SK-N-SH (cell line): ENCODE data around the gene TMA7. TPM values are rescaled to one million over a fixed set of nuclear protein-coding genes. Genes with fewer than 3 reads are reported as not detected.

Experiments
- CTCF ChIA-PET: fragments of 300-600, 350-600 bp; formaldehyde crosslinking; extraction: SDS; loops from one replicate; lab custom pipeline; 2021; lab: Yijun Ruan, JAX
- POLR2A ChIA-PET: fragments of 350-600 bp; sonication (Branson Sonifier 250); formaldehyde crosslinking; extraction: SDS; loops from one replicate; lab custom pipeline; 2020; ENCODE audit warnings: antibody characterized with exemption, inconsistent platforms; lab: Yijun Ruan, JAX
- DNase-seq: peaks from one replicate; pipeline ENCODE4 v3.0.0; 2012
- H2AFZ ChIP-seq: fragments of 200-600 bp; sonication (generic); 2 replicates; pipeline ENCODE4 v1.8.1; 2016; ENCODE audit warnings: antibody characterized with exemption, mild to moderate bottlenecking, low read depth
- H3F3A ChIP-seq: fragments of 200-600 bp; sonication (generic); replicated peaks from 2 replicates; pipeline ENCODE3; 2016; ENCODE audit warnings: antibody characterized with exemption, mild to moderate bottlenecking; ENCODE audit not compliant: insufficient read depth
- H3K27ac ChIP-seq, 2 experiments: fragments of 200-500 bp in 1 of 2; fragments of 200-600 bp in 1 of 2; sonication (Bioruptor generic) in 1 of 2; sonication (generic), shearing (Covaris generic) in 1 of 2; 2 replicates each; pipeline versions ENCODE4 v1.5.1 to v1.6.1; 2014 to 2016; ENCODE audit warnings: low read depth in 2 of 2, inconsistent platforms in 1 of 2, low read length in 1 of 2, mild to moderate bottlenecking in 1 of 2, mixed read lengths in 1 of 2
- H3K27me3 ChIP-seq: fragments of 200-600 bp; sonication (generic), shearing (Covaris generic); 2 replicates; pipeline ENCODE4 v1.6.1; 2016; ENCODE audit warnings: mixed run types; ENCODE audit not compliant: insufficient read depth
- H3K36me3 ChIP-seq, 2 experiments: fragments of 200-500 bp in 1 of 2; fragments of 200-600 bp in 1 of 2; sonication (Bioruptor generic) in 1 of 2; sonication (generic) in 1 of 2; replicated peaks in 1 of 2; 2 replicates each; pipeline versions ENCODE3 to v1.5.1; 2014 to 2016; ENCODE audit warnings: low read length in 1 of 2, mild to moderate bottlenecking in 1 of 2; ENCODE audit not compliant: insufficient read depth in 2 of 2, control insufficient read depth in 1 of 2
- H3K4me1 ChIP-seq, 2 experiments: fragments of 200-500 bp in 1 of 2; fragments of 200-600 bp in 1 of 2; sonication (Bioruptor generic) in 1 of 2; sonication (generic), shearing (Covaris generic) in 1 of 2; 2 replicates each; pipeline versions ENCODE4 v1.5.1 to v1.6.1; 2014 to 2016; ENCODE audit warnings: low read depth in 1 of 2, low read length in 1 of 2, mixed run types in 1 of 2; ENCODE audit not compliant: insufficient read depth in 2 of 2, control insufficient read depth in 1 of 2
- H3K4me2 ChIP-seq: fragments of 200-600 bp; sonication (generic), shearing (Covaris generic); 2 replicates; pipeline ENCODE4 v1.6.1; 2017; ENCODE audit warnings: mixed run types
- H3K4me3 ChIP-seq, 2 experiments: fragments of 200-500 bp in 1 of 2; fragments of 200-600 bp in 1 of 2; sonication (Bioruptor generic) in 1 of 2; sonication (generic), shearing (Covaris generic) in 1 of 2; 2 replicates each; pipeline versions ENCODE4 v1.5.1 to v1.8.1; 2014 to 2016; ENCODE audit warnings: low read depth in 2 of 2, inconsistent platforms in 1 of 2, low read length in 1 of 2, mild to moderate bottlenecking in 1 of 2, mixed read lengths in 1 of 2, moderate library complexity in 1 of 2
- H3K79me2 ChIP-seq: fragments of 200-600 bp; sonication (generic); 2 replicates; pipeline ENCODE4 v1.8.1; 2017; ENCODE audit warnings: mild to moderate bottlenecking; ENCODE audit not compliant: insufficient read depth
- H3K9ac ChIP-seq: fragments of 200-600 bp; sonication (generic); 2 replicates; pipeline ENCODE4 v1.6.1; 2017; ENCODE audit warnings: mixed run types
- H3K9me2 ChIP-seq: fragments of 200-600 bp; sonication (generic); 2 replicates; pipeline ENCODE4 v1.6.1; 2017; ENCODE audit warnings: mixed run types
- H3K9me3 ChIP-seq: fragments of 200-600 bp; sonication (generic); 2 replicates; pipeline ENCODE4 v1.6.1; 2017; ENCODE audit warnings: mixed run types, mild to moderate bottlenecking, moderate library complexity
- H4K20me1 ChIP-seq: fragments of 200-600 bp; sonication (generic); 2 replicates; pipeline ENCODE4 v1.6.1; 2017; ENCODE audit warnings: mild to moderate bottlenecking, mixed run types; ENCODE audit not compliant: insufficient read depth
- CTCF ChIP-seq: fragments of 200-600 bp; sonication (generic); IDR thresholded peaks from 2 replicates; pipeline ENCODE4 v1.6.1; 2017; ENCODE audit warnings: antibody characterized with exemption, mild to moderate bottlenecking, moderate library complexity
- EZH2phosphoT487 ChIP-seq: fragments of 200-600 bp; sonication (generic); IDR thresholded peaks from 2 replicates; pipeline ENCODE4 v1.6.1; 2017; ENCODE audit warnings: low read depth, mixed run types, mild to moderate bottlenecking, antibody characterized with exemption, moderate library complexity, borderline replicate concordance
- FOXJ3 ChIP-seq: sonication (generic); formaldehyde crosslinking; IDR thresholded peaks from 2 replicates; pipeline ENCODE4 v1.5.1; 2020; ENCODE audit warnings: mild to moderate bottlenecking, missing genetic modification reagents
- FOXM1 ChIP-seq: IDR thresholded peaks from 2 replicates; pipeline ENCODE4 v1.4.0; 2012; ENCODE audit warnings: low read depth, mild to moderate bottlenecking
- GATA2 ChIP-seq: sonication (generic); formaldehyde crosslinking; IDR thresholded peaks from 2 replicates; pipeline ENCODE4 v1.5.0; 2020; ENCODE audit warnings: mild to moderate bottlenecking, missing genetic modification reagents
- MAX ChIP-seq: IDR thresholded peaks from 2 replicates; pipeline ENCODE4 v1.4.0; 2012; ENCODE audit warnings: low read depth
- MEF2A ChIP-seq: IDR thresholded peaks from 2 replicates; pipeline ENCODE4 v1.4.0; 2012; ENCODE audit warnings: low read depth, borderline replicate concordance
- POLR2AphosphoS5 ChIP-seq: IDR thresholded peaks from 2 replicates; pipeline ENCODE4 v1.6.1; 2012; ENCODE audit warnings: low read depth, low read length
- REST ChIP-seq: IDR thresholded peaks from 2 replicates; pipeline ENCODE4 v1.6.1; 2012; ENCODE audit warnings: mild to moderate bottlenecking, low read depth, low read length, moderate library complexity
- RFX5 ChIP-seq: IDR thresholded peaks from 2 replicates; pipeline ENCODE4 v1.6.1; 2012; ENCODE audit warnings: mild to moderate bottlenecking, improper control_type of control experiment, low read length
- RXRA ChIP-seq: IDR thresholded peaks from 2 replicates; pipeline ENCODE4 v1.4.0; 2012; ENCODE audit warnings: low read depth, mild to moderate bottlenecking, borderline replicate concordance
- SIN3A ChIP-seq: IDR thresholded peaks from 2 replicates; pipeline ENCODE4 v1.6.1; 2012; ENCODE audit warnings: low read depth, mild to moderate bottlenecking, low read length, moderate library complexity, borderline replicate concordance
- TCF12 ChIP-seq: IDR thresholded peaks from 2 replicates; pipeline ENCODE4 v1.4.0; 2012
- TEAD4 ChIP-seq: IDR thresholded peaks from 2 replicates; pipeline ENCODE4 v1.4.0; 2012; ENCODE audit warnings: mild to moderate bottlenecking, borderline replicate concordance; ENCODE audit not compliant: insufficient read depth
- USF1 ChIP-seq: IDR thresholded peaks from 2 replicates; pipeline ENCODE4 v1.4.0; 2012; ENCODE audit warnings: low read depth, borderline replicate concordance
- WGBS: methylation state at CpG from one replicate; pipeline ENCODE4 v1.1.6; 2017; ENCODE audit warnings: low lambda C conversion rate; 5-methylcytosine and 5-hydroxymethylcytosine counted together
- polyA plus RNA-seq, 3 experiments: library from polyadenylated mRNA; depleted of rRNA; stranded (reverse); fragments of >200 nt; gene quantifications; 2 replicates each; pipeline ENCODE4 v1.2.3, GENCODE V29; 2012
- TF ChIP-seq, protein P1 (sequence below): IDR thresholded peaks from 2 replicates; pipeline ENCODE4 v1.4.0; 2012; ENCODE audit warnings: low read depth, borderline replicate concordance
- TF ChIP-seq, protein P2 (sequence below): fragments of 150-350 bp; IDR thresholded peaks from 2 replicates; pipeline ENCODE4 v1.6.1; 2016; ENCODE audit warnings: mild to moderate bottlenecking, low read depth, low read length

Gene TMA7
- polyA plus RNA-seq, 1 of the 3 experiments (the other 2 are of a cell fraction) = 438 TPM

DNA sequence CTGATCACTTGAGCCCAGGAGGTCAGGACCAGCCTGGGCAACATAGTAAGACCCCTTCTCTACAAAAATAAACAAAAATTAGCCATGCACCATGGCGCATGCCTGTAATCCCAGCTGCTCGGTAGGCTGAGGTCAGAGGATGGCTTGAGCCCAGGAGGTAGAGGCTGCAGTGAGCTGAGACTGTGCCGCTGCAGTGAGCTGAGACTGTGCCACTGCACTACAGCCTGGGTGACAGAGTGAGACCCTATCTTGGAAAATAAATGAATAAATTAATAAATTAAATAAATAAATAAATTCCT, 53.1 kb downstream of the TMA7 start:
- no peak overlapping the region for H3K9ac ChIP-seq
- no peak for DNase-seq
- H3K27me3 ChIP-seq = no peaks in the 10 kb centered on the region
- H3K9me3 ChIP-seq = no peaks in the 10 kb centered on the region
- no peaks in the 10 kb centered on the region for H3K9me2 ChIP-seq
- TF ChIP-seq FOXM1 = no peak
- no peak for TF ChIP-seq TCF12
- TF ChIP-seq MEF2A = no peak
- no peak for TF ChIP-seq EZH2phosphoT487
- TF ChIP-seq GATA2 (CRISPR knock-in tag) = no peak
- TF ChIP-seq SIN3A = no peak
- TF ChIP-seq, protein P1, sequence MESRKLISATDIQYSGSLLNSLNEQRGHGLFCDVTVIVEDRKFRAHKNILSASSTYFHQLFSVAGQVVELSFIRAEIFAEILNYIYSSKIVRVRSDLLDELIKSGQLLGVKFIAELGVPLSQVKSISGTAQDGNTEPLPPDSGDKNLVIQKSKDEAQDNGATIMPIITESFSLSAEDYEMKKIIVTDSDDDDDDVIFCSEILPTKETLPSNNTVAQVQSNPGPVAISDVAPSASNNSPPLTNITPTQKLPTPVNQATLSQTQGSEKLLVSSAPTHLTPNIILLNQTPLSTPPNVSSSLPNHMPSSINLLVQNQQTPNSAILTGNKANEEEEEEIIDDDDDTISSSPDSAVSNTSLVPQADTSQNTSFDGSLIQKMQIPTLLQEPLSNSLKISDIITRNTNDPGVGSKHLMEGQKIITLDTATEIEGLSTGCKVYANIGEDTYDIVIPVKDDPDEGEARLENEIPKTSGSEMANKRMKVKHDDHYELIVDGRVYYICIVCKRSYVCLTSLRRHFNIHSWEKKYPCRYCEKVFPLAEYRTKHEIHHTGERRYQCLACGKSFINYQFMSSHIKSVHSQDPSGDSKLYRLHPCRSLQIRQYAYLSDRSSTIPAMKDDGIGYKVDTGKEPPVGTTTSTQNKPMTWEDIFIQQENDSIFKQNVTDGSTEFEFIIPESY = no peak
- TF ChIP-seq CTCF = no peak
- TF ChIP-seq, protein P2, sequence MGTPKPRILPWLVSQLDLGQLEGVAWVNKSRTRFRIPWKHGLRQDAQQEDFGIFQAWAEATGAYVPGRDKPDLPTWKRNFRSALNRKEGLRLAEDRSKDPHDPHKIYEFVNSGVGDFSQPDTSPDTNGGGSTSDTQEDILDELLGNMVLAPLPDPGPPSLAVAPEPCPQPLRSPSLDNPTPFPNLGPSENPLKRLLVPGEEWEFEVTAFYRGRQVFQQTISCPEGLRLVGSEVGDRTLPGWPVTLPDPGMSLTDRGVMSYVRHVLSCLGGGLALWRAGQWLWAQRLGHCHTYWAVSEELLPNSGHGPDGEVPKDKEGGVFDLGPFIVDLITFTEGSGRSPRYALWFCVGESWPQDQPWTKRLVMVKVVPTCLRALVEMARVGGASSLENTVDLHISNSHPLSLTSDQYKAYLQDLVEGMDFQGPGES = no peak
- no peak for TF ChIP-seq RFX5
- no peak for TF ChIP-seq REST
- no peak for TF ChIP-seq FOXJ3 (CRISPR knock-in tag)
- TF ChIP-seq TEAD4 = no peak
- TF ChIP-seq POLR2AphosphoS5 = no peak
- no peak for TF ChIP-seq RXRA
- no peak for TF ChIP-seq USF1
- no peak for TF ChIP-seq MAX
- WGBS = 97% methylated on average over 3 of the region's 3 CpGs
- H3K4me3 ChIP-seq = no peak overlapping the region
- peaks cover 0 to 18% of the 10 kb centered on the region in 2 experiments for H3K36me3 ChIP-seq
- H3K27ac ChIP-seq = no peak overlapping the region
- no peaks in the 10 kb centered on the region for H3K79me2 ChIP-seq
- no peak overlapping the region for H3K4me2 ChIP-seq
- no peaks in the 10 kb centered on the region for H4K20me1 ChIP-seq
- H2AFZ ChIP-seq = no peak overlapping the region
- ChIA-PET POLR2A (no interaction called here), CTCF (no interaction called here)
- H3F3A ChIP-seq = peaks cover 6% of the 10 kb centered on the region
- H3K4me1 ChIP-seq = no peaks in the 10 kb centered on the region
